Panc1 (cell line): ENCODE data around the gene DNASE1L1. TPM values are rescaled to one million over a fixed set of nuclear protein-coding genes. Genes with fewer than 3 reads are reported as not detected.

Source experiments
- ATAC-seq: fragments of 200-7000 bp; cut with Tn5 transposase; 2 replicates; pipeline ENCODE4 v1.9.1; 2020; ENCODE audit warnings: mild to moderate bottlenecking, moderate library complexity
- BruUV-seq: library from RNA; stranded (reverse); fragments of 400-500 nt; replicated peaks from 2 replicates; lab custom pipeline; 2021; lab: Mats Ljungman, UMichigan
- CTCF ChIA-PET: fragments of 300-600 bp; sonication (Branson Sonifier 250); formaldehyde crosslinking; loops from one replicate; lab custom pipeline; 2022; ENCODE audit warnings: antibody characterized with exemption; lab: Charles Lee
- POLR2A ChIA-PET: fragments of 300-600 bp; sonication (Branson Sonifier 250); formaldehyde crosslinking; loops from one replicate; lab custom pipeline; 2022; ENCODE audit warnings: antibody characterized with exemption; lab: Charles Lee
- DNase-seq: peaks from one replicate; pipeline ENCODE4 v3.0.0-alpha.2; 2010; ENCODE audit warnings: low read depth, low spot score
- H3K27ac ChIP-seq: 2 replicates; pipeline ENCODE4 v1.5.1; 2011; ENCODE audit warnings: mild to moderate bottlenecking, low read length, inconsistent platforms
- H3K27me3 ChIP-seq: fragments of 200-500 bp; sonication (Bioruptor generic); 2 replicates; pipeline ENCODE4 v1.6.0; 2014; ENCODE audit warnings: low read length, inconsistent platforms; ENCODE audit not compliant: control insufficient read depth, insufficient read depth
- H3K36me3 ChIP-seq: fragments of 200-500 bp; sonication (Bioruptor generic); 2 replicates; pipeline ENCODE4 v1.5.1; 2014; ENCODE audit warnings: inconsistent platforms, mild to moderate bottlenecking, low read length, moderate library complexity; ENCODE audit not compliant: control insufficient read depth, insufficient read depth
- H3K4me1 ChIP-seq: 2 replicates; pipeline ENCODE4 v1.5.1; 2011; ENCODE audit warnings: inconsistent platforms, mild to moderate bottlenecking, low read length, moderate library complexity; ENCODE audit not compliant: control insufficient read depth, insufficient read depth
- H3K4me3 ChIP-seq, 2 experiments: 2 replicates each; pipeline ENCODE4 v1.5.1; 2011 to 2012; ENCODE audit warnings: low read depth in 2 of 2, low read length in 2 of 2, mild to moderate bottlenecking in 2 of 2, inconsistent platforms in 1 of 2, moderate library complexity in 1 of 2
- H3K9me3 ChIP-seq: fragments of 200-500 bp; sonication (Bioruptor generic); 2 replicates; pipeline ENCODE4 v1.5.1; 2014; ENCODE audit warnings: low read depth, mild to moderate bottlenecking, inconsistent platforms, low read length, moderate library complexity; ENCODE audit not compliant: control insufficient read depth, insufficient read depth
- POLR2AphosphoS5 ChIP-seq: IDR thresholded peaks from 2 replicates; pipeline ENCODE4 v1.6.1; 2012; ENCODE audit warnings: mild to moderate bottlenecking, low read depth, low read length, moderate library complexity
- SIN3A ChIP-seq: IDR thresholded peaks from 2 replicates; pipeline ENCODE4 v1.6.1; 2012; ENCODE audit warnings: low read depth, mild to moderate bottlenecking, low read length, moderate library complexity, borderline replicate concordance; ENCODE audit not compliant: insufficient read depth
- TCF7L2 ChIP-seq: IDR thresholded peaks from 2 replicates; pipeline ENCODE4 v1.6.1; 2011; ENCODE audit warnings: mild to moderate bottlenecking, low read depth, low read length, inconsistent platforms
- in situ Hi-C: cut with HindIII; loops from 2 replicates; pipeline ENCODE4 v1.10.0; 2016; ENCODE audit warnings: low sequenced_read_pairs, low pct_unique_long_range_greater_than_20kb
- intact Hi-C: fragments of 100-400 bp; cut with micrococcal nuclease; formaldehyde crosslinking; loops from one replicate; pipeline ENCODE4 v1.10.0; 2022; ENCODE audit not compliant: unreplicated experiment
- total RNA-seq: library from RNA; stranded (reverse); gene quantifications from one replicate; pipeline ENCODE4 v1.2.1, GENCODE V29; 2021; ENCODE audit not compliant: unreplicated experiment
- TF ChIP-seq, protein P1 (sequence below), 2 experiments: IDR thresholded peaks; 2 replicates each; pipeline ENCODE4 v1.6.1; 2011 to 2012; ENCODE audit warnings: low read depth in 2 of 2, control low read depth in 1 of 2, low read length in 1 of 2, mild to moderate bottlenecking in 1 of 2, moderate library complexity in 1 of 2; ENCODE audit not compliant: insufficient read depth in 1 of 2
- TF ChIP-seq, protein P2 (sequence below): fragments of 450-650 bp; IDR thresholded peaks from 2 replicates; pipeline ENCODE4 v1.5.1; 2017; ENCODE audit warnings: mild to moderate bottlenecking

Gene DNASE1L1
- total RNA-seq, 1 experiment from 2014 or later: 60.4 TPM

DNA sequence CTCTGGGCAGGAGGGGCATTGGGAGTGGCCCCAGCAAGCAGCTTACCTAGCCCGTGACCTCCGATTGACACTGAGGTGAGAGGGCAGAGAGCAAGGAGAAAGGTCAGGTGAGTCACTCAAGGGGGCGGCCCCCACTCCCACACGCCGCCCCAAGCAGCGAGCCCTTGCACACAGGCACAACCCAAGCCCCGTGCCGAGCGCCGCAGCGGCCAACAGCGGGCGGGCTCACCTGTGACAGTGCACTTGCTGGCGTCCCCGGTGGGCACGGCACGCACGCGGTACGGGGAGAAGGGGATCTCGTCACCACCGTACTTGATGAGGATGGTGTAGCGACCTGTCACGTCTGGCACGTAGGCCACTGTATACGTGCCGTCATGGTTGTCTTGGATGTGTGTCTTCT lies 51.8 kb downstream of the DNASE1L1 start:
- peaks cover 14% of the 10 kb centered on the region for H3K36me3 ChIP-seq
- TF ChIP-seq SIN3A: no peak
- TF ChIP-seq POLR2AphosphoS5: no peak
- no peak for TF ChIP-seq TCF7L2

DNA sequence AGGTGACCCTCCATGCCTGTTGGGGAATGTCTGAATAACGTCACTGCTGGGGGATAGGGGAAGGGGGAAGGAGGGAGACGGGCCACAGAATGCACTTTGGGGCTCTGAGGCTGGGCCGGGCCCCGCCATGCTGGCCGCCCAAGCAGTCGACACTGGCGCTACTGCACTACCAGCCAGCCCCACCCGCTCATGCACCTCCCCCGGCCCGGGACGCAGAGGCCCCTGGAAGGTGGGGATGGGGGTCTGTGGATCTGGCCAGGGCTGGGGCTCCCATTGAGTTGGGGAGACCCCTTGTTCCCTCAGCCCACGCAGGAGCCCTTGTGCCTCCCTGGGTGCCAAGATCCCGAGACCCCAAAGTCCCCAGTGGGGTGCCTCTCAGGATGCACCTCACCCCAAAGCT lies 52.5 kb downstream of the DNASE1L1 start:
- no peak for ATAC-seq
- H3K27ac ChIP-seq: no peak overlapping the region
- H3K36me3 ChIP-seq: peaks cover 8% of the 10 kb centered on the region
- no TSS peak for BruUV-seq
- in situ Hi-C loops: no loop called here
- POLR2A ChIA-PET: no interaction called here
- H3K9me3 ChIP-seq: no peaks in the 10 kb centered on the region
- intact Hi-C loops: no loop called here
- H3K4me3 ChIP-seq: no peak overlapping the region
- no peaks in the 10 kb centered on the region for H3K27me3 ChIP-seq
- DNase-seq: no peak
- no peak for TF ChIP-seq SIN3A
- TF ChIP-seq, protein P1, sequence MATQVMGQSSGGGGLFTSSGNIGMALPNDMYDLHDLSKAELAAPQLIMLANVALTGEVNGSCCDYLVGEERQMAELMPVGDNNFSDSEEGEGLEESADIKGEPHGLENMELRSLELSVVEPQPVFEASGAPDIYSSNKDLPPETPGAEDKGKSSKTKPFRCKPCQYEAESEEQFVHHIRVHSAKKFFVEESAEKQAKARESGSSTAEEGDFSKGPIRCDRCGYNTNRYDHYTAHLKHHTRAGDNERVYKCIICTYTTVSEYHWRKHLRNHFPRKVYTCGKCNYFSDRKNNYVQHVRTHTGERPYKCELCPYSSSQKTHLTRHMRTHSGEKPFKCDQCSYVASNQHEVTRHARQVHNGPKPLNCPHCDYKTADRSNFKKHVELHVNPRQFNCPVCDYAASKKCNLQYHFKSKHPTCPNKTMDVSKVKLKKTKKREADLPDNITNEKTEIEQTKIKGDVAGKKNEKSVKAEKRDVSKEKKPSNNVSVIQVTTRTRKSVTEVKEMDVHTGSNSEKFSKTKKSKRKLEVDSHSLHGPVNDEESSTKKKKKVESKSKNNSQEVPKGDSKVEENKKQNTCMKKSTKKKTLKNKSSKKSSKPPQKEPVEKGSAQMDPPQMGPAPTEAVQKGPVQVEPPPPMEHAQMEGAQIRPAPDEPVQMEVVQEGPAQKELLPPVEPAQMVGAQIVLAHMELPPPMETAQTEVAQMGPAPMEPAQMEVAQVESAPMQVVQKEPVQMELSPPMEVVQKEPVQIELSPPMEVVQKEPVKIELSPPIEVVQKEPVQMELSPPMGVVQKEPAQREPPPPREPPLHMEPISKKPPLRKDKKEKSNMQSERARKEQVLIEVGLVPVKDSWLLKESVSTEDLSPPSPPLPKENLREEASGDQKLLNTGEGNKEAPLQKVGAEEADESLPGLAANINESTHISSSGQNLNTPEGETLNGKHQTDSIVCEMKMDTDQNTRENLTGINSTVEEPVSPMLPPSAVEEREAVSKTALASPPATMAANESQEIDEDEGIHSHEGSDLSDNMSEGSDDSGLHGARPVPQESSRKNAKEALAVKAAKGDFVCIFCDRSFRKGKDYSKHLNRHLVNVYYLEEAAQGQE (IDR thresholded peaks at IDR 0.05; ENCODE audit: insufficient read depth in 1 of 2, low read depth in 2 of 2, low read length in 1 of 2): no peak
- TF ChIP-seq, protein P2, sequence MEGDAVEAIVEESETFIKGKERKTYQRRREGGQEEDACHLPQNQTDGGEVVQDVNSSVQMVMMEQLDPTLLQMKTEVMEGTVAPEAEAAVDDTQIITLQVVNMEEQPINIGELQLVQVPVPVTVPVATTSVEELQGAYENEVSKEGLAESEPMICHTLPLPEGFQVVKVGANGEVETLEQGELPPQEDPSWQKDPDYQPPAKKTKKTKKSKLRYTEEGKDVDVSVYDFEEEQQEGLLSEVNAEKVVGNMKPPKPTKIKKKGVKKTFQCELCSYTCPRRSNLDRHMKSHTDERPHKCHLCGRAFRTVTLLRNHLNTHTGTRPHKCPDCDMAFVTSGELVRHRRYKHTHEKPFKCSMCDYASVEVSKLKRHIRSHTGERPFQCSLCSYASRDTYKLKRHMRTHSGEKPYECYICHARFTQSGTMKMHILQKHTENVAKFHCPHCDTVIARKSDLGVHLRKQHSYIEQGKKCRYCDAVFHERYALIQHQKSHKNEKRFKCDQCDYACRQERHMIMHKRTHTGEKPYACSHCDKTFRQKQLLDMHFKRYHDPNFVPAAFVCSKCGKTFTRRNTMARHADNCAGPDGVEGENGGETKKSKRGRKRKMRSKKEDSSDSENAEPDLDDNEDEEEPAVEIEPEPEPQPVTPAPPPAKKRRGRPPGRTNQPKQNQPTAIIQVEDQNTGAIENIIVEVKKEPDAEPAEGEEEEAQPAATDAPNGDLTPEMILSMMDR: no peak
- TF ChIP-seq POLR2AphosphoS5: no peak
- TF ChIP-seq TCF7L2: no peak
- no peaks in the 10 kb centered on the region for H3K4me1 ChIP-seq
- CTCF ChIA-PET: interaction anchor here (1.3 kb wide), 1 partner anchor 16 kb away, joined by 3 read pairs; no protein-coding TSS in a partner anchor

More for the DNA sequence above, 51.8 kb downstream of the DNASE1L1 start:
- BruUV-seq: no TSS peak
- H3K4me1 ChIP-seq: no peaks in the 10 kb centered on the region
- intact Hi-C loops (no loop called here), in situ Hi-C loops (no loop called here)
- H3K27me3 ChIP-seq: no peaks in the 10 kb centered on the region
- H3K27ac ChIP-seq: no peak overlapping the region
- no peak overlapping the region for H3K4me3 ChIP-seq
- DNase-seq: no peak
- ChIA-PET POLR2A (no interaction called here), CTCF (no interaction called here)
- ATAC-seq: no peak
- H3K9me3 ChIP-seq: no peaks in the 10 kb centered on the region

DNA sequence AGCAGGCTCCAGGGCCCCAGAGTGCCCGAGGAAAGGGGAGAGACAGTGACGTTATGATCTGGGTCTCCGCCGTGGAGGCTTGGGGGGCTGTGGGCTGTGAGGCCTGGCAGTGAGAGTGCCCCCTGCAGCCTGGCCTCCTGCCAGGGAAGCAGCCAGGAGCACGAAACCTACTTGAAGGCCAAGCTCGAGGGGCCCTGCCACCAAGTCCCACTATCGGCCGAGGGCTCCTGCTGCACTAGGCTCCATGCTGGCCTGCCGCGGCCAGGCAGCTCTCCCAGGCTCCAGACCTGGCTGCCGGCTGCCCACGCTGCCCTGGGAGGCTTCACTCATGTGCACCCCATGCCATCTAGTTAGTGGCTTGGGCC lies 53.3 kb downstream of the DNASE1L1 start:
- Histone ChIP-seq H3K36me3 (peaks cover 6% of the 10 kb centered on the region; the same call in 1 of the 2 replicates), H3K4me3 (no peak overlapping the region), H3K27me3 (no peaks in the 10 kb centered on the region), H3K27ac (no peak overlapping the region), H3K9me3 (no peaks in the 10 kb centered on the region), H3K4me1 (no peaks in the 10 kb centered on the region)
- intact Hi-C loops (no loop called here), in situ Hi-C loops (no loop called here)
- no peak for TF ChIP-seq SIN3A
- TF ChIP-seq, protein P1 (IDR thresholded peaks at IDR 0.05; ENCODE audit: insufficient read depth in 1 of 2, low read depth in 2 of 2, low read length in 1 of 2): no peak
- TF ChIP-seq, protein P2: no peak
- no peak for TF ChIP-seq TCF7L2
- TF ChIP-seq POLR2AphosphoS5: no peak
- BruUV-seq: no TSS peak
- no peak for DNase-seq
- ChIA-PET CTCF (interaction anchor here (1.3 kb wide), 1 partner anchor 17 kb away, joined by 3 read pairs; no protein-coding TSS in a partner anchor), POLR2A (no interaction called here)
- no peak for ATAC-seq
